BE2C (cell line): ENCODE results near the gene GAPT.

Experiments used
- DNase-seq: peaks from one replicate; pipeline ENCODE4 v3.0.0-alpha.2; 2020
- H3K27me3 ChIP-seq: fragments of 250-450 bp; sonication (Bioruptor Pico); 2 replicates; pipeline ENCODE4 v1.5.1; 2020; ENCODE audit warnings: mild to moderate bottlenecking
- H3K36me3 ChIP-seq: fragments of 250-450 bp; sonication (Bioruptor Pico); 2 replicates; pipeline ENCODE4 v1.5.1; 2020; ENCODE audit warnings: mild to moderate bottlenecking
- H3K4me1 ChIP-seq: fragments of 250-450 bp; sonication (Bioruptor Pico); 2 replicates; pipeline ENCODE4 v1.5.1; 2020
- H3K4me3 ChIP-seq: 2 replicates; pipeline ENCODE4 v1.5.1; 2011; ENCODE audit warnings: low read depth, low read length
- H3K9me3 ChIP-seq: fragments of 250-450 bp; sonication (Bioruptor Pico); 2 replicates; pipeline ENCODE4 v1.5.1; 2020
- TF ChIP-seq, protein P1 (sequence below): IDR thresholded peaks from 2 replicates; pipeline ENCODE4 v1.5.1; 2012; ENCODE audit warnings: mild to moderate bottlenecking, low read depth, low read length

Gene GAPT

DNA sequence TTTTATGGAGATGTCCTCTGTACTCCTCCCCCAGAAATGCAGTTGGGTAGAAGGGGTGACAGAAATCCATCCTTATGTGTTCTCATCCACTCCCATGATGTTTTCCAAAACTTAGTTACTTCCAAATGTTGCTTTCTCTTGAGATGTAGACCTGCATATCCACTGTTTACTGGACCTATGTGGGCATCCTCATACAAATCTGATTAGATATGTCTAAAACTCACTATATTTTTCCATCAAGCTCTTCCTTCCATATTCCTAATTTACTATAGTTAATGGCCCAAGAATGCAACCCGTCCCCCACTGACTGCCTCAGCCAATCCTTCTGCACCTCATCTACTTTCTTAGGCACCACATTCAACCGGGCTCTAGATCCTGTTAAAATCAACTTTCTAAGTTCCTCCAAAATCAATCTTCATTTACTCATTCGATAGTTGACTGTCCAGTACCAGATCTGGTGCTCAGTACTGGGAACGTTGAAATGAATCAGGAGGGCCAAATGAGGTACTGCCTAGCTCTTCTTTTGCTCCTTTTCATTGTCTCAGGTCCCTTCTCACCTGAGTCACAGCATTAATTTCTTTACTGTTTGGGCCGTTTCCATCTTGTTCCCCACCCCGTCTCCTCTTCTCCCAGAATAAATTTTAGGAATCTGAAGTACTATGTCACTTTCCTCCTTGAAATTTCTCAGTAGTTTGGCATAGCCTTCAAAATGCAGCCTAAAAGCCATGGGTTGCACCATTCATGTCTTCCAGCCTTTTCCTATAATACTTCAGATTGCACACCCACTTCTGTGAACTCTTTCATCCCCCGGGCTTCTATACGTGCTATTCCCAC is 39.3 kb upstream of the GAPT start:
- no peaks in the 10 kb centered on the region for H3K9me3 ChIP-seq
- H3K27me3 ChIP-seq = no peaks in the 10 kb centered on the region
- no peak overlapping the region for H3K4me3 ChIP-seq
- TF ChIP-seq, protein P1, sequence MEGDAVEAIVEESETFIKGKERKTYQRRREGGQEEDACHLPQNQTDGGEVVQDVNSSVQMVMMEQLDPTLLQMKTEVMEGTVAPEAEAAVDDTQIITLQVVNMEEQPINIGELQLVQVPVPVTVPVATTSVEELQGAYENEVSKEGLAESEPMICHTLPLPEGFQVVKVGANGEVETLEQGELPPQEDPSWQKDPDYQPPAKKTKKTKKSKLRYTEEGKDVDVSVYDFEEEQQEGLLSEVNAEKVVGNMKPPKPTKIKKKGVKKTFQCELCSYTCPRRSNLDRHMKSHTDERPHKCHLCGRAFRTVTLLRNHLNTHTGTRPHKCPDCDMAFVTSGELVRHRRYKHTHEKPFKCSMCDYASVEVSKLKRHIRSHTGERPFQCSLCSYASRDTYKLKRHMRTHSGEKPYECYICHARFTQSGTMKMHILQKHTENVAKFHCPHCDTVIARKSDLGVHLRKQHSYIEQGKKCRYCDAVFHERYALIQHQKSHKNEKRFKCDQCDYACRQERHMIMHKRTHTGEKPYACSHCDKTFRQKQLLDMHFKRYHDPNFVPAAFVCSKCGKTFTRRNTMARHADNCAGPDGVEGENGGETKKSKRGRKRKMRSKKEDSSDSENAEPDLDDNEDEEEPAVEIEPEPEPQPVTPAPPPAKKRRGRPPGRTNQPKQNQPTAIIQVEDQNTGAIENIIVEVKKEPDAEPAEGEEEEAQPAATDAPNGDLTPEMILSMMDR = no peak
- H3K36me3 ChIP-seq = peaks cover 3% of the 10 kb centered on the region
- no peaks in the 10 kb centered on the region; the same call in 1 of the 2 replicates for H3K4me1 ChIP-seq
- DNase-seq = no peak

DNA sequence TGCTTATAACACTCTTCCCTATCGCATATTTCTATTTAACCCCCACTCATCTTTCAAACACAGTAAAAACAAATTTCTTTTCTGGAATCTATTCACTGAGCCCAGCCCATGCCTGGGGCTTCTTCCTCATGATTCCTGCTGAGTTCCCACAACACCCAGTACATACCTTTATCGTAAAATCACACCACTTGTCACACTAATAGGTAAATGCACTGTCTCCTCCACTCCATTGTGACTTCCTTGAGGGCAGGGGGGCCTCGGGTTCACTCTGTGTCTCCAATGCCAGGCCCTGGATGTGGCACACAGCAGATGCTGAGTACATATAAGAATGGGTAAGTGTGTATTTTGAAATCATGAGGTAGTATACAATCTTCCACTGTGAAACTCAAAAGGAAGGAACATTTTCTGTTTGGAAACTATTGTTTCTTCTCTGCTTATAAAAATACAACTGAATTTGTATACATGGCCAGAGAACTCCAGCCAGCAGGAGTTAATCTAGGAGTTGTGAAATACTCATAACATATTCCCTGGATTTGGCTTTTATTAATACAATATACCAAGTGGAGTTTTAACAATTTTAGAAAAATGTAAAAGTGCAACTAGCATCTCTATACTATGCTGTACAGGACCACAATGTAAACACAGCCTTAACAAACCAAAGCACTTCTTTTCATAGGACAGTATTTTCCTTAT is 38.5 kb upstream of the GAPT start:
- Histone ChIP-seq H3K27me3 (no peaks in the 10 kb centered on the region), H3K4me3 (no peak overlapping the region), H3K36me3 (peaks cover 3% of the 10 kb centered on the region), H3K4me1 (no peaks in the 10 kb centered on the region; the same call in 1 of the 2 replicates), H3K9me3 (no peaks in the 10 kb centered on the region)
- no peak for DNase-seq
- TF ChIP-seq, protein P1 = no peak

DNA sequence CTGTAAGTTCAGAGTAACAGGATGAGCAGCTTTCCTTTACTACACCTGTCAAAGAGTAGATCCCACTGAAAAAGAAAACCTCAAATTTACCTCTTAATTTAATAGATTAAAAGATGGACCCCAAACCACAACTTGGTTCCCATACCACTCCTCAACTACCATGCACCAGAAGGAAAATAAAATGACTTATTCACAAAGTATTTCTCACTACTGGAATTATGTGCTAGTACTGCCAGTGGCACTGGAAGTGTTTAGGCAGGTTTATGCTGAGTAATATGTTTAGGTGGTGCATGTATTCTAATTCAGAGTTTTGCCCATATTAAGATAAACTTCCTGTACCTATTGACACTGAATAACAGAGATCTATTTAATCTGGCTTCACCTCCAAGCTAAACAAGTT is 37.9 kb upstream of the GAPT start:
- no peaks in the 10 kb centered on the region for H3K9me3 ChIP-seq
- H3K36me3 ChIP-seq = peaks cover 3% of the 10 kb centered on the region

DNA sequence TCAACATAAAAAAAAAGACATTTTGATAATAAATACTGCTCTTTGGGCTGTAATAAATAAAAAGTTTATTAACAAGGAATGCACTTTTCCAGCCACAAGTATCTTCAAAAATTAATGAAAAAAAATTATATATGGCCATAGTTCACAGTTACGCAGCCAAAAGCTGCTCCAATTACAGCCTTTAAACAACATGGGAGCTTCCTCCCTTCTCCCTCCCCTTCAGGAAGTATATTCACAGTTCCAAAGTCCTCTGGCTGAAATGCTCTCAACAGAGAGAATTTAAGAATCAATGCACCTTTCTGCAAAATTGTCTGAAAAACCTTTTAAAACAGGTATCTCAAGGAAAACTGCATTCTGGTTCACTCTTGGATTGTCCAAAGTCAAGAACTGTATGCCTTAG is 37.2 kb upstream of the GAPT start:
- Histone ChIP-seq H3K4me3 (no peak overlapping the region), H3K9me3 (no peaks in the 10 kb centered on the region), H3K36me3 (peaks cover 3% of the 10 kb centered on the region), H3K4me1 (no peaks in the 10 kb centered on the region; the same call in 1 of the 2 replicates), H3K27me3 (no peaks in the 10 kb centered on the region)
- TF ChIP-seq, protein P1 = no peak
- DNase-seq = no peak

More for the DNA sequence above, 37.9 kb upstream of the GAPT start:
- Histone ChIP-seq H3K27me3 (no peaks in the 10 kb centered on the region), H3K4me1 (no peaks in the 10 kb centered on the region; the same call in 1 of the 2 replicates), H3K4me3 (no peak overlapping the region)
- DNase-seq = no peak
- TF ChIP-seq, protein P1 = no peak

DNA sequence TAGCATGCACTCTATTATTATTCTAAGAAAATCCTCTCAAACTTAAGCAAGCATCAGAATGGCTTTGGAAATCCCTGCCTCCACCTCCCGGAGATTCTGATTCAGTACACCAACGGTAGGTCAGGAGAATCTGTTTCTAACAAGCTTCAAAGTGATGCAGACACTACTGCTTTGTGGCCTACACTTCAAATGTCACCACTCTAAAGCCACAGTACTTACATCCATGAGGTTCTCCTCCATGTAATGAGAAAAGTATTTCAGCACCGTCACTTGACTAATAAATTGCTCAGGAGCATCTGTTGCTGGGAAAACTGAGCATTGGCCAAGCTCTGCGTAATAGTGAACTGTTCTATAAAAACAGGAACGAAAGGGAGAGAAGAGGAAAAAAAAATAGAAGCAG is 36.2 kb upstream of the GAPT start:
- TF ChIP-seq, protein P1 = no peak
- no peak for DNase-seq
- Histone ChIP-seq H3K27me3 (peaks cover 4% of the 10 kb centered on the region; the same call in 1 of the 2 replicates), H3K36me3 (peaks cover 3% of the 10 kb centered on the region), H3K9me3 (no peaks in the 10 kb centered on the region), H3K4me1 (no peaks in the 10 kb centered on the region), H3K4me3 (no peak overlapping the region)

DNA sequence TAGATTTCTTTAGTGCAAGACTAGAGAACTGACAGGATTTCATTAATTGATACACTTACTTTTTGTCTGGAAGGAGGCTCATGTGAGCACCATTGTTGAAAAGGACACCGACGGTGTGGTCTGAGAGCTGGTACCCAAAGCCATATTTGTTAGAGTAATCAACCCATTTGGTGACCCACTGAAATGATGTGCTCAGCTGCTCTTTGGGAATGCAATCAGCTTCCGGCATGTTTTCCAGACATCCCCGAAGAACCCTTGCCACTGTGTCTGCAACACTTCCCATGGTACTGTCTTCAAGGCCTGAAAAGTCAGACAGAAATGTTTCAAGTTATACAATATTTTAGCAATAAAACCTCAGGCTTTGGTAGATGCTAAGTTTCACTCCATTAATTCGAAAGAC is 35.8 kb upstream of the GAPT start:
- Histone ChIP-seq H3K4me3 (no peak overlapping the region), H3K36me3 (peaks cover 3% of the 10 kb centered on the region), H3K9me3 (no peaks in the 10 kb centered on the region), H3K27me3 (peaks cover 4% of the 10 kb centered on the region; the same call in 1 of the 2 replicates), H3K4me1 (no peaks in the 10 kb centered on the region)
- no peak for DNase-seq
- TF ChIP-seq, protein P1 = no peak
